Measurements from ENCODE around the gene UXT.

The UXT gene

DNA sequence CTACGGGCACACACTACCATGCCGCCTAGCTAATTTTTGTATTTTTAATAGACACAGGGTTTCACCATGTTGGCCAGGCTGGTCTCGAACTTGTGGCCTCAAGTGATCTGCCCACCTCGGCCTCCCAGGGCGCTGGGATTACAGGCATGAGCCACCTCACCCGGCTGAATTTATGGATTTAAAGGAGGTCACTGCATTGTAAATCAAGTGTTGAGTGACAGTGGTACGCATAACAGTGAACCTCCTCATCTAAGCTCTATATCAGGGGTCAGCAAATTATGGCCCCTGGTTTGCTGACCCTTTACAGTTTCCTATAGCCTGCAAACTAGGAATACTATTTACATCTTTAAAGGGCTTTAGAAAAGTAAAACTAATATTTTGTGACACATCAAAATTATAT lies 2.6 kb upstream of the UXT start:
- no peak for TF ChIP-seq CTCF (conservative IDR thresholded peaks at IDR 0.05; ENCODE audit: low read length)
- DNase-seq (ENCODE audit: low read depth) = no peak

DNA sequence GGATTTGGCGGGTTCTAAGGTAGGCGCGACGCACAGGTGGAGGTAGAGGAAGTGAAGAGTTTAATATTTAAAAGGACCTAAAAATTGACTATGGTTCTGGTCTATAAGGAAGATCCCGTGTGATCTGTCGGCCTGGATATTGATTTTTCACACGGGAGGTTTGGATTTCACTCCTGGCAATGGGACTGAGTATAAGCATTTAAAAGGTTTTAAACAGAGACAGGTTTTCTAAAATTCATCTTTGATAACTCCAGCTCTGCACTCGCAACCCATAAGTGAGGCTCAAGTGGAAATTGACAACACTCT lies 394 bp upstream of the UXT start:
- DNase-seq (ENCODE audit: low read depth) = no peak
- TF ChIP-seq CTCF (conservative IDR thresholded peaks at IDR 0.05; ENCODE audit: low read length) = no peak

More for the DNA sequence above, 2.6 kb upstream of the UXT start:
- no peak overlapping the region for H3K4me3 ChIP-seq (ENCODE audit: low read length)

DNA sequence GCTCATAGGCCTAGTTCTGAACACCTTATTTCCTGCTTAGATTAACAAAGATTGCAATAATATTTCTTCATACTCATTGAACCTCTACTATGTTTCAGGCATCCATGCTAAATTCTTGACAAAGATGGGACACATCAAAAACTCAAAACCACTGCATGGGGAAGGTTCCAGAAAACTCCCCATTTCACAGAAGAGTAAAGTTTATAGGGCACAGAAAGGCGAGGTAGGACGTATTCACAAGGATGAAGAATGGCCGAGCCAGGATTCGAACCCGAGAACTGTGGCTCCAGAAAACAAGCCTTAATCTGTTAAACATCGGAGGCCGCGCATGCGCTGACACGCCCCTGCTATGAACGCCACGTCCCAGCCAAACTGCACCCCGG lies 688 bp downstream of the UXT start:
- TF ChIP-seq CTCF (conservative IDR thresholded peaks at IDR 0.05; ENCODE audit: low read length) = no peak
- no peak for DNase-seq (ENCODE audit: low read depth)
- peak overlapping the region; percentile 78 for H3K4me3 ChIP-seq (ENCODE audit: low read length)

More for the DNA sequence above, 394 bp upstream of the UXT start:
- H3K4me3 ChIP-seq (ENCODE audit: low read length) = peak overlapping the region; percentile 78

GRCh38 chrX:47651043-47651905 lies 7.7 kb downstream of the UXT start:
- TF ChIP-seq CTCF (conservative IDR thresholded peaks at IDR 0.05; ENCODE audit: low read length) = no peak
- DNase-seq (ENCODE audit: low read depth) = no peak
- H3K4me3 ChIP-seq (ENCODE audit: low read length) = peak overlapping the region; percentile 45

- peak; percentile 99 for DNase-seq (ENCODE audit: low read depth)
- peak within 1 kb of the TSS; percentile 74 for H3K4me3 ChIP-seq (ENCODE audit: low read length)
- TF ChIP-seq CTCF (conservative IDR thresholded peaks at IDR 0.05; ENCODE audit: low read length) = no peak
Measured at GRCh38 chrX:47650164-47651042, 8.6 kb downstream of the UXT start, which contains the start of gene ELK1. Gene ELK1 (minus strand): TSS chrX:47650563. CDS start chrX:47641441, 9,122 bp downstream.

GRCh38 chrX:47649781-47650163 lies 9.2 kb downstream of the UXT start:
- H3K4me3 ChIP-seq (ENCODE audit: low read length) = peak overlapping the region; percentile 74
- no peak for TF ChIP-seq CTCF (conservative IDR thresholded peaks at IDR 0.05; ENCODE audit: low read length)
- DNase-seq (ENCODE audit: low read depth) = no peak
